NCI-H1048 (cell line): ENCODE data around the gene KSR2.

ENCODE experiments used
- DNase-seq: peaks from one replicate; lab custom pipeline; 2025; lab: John Stamatoyannopoulos, UW

KSR2 gene

GRCh38 chr12:117580718-117581062, 388.1 kb downstream of the KSR2 start:
- DNase-seq, result no peak

GRCh38 chr12:117580015-117580717, 388.6 kb downstream of the KSR2 start:
- DNase-seq, result no peak

GRCh38 chr12:117577122-117577657, 391.6 kb downstream of the KSR2 start:
- no peak for DNase-seq

GRCh38 chr12:117576053-117576452, 392.7 kb downstream of the KSR2 start:
- DNase-seq, result no peak

GRCh38 chr12:117574655-117575054, 394.1 kb downstream of the KSR2 start:
- DNase-seq, result no peak

GRCh38 chr12:117572755-117573154, 396.0 kb downstream of the KSR2 start:
- no peak for DNase-seq

GRCh38 chr12:117571321-117571720, 397.5 kb downstream of the KSR2 start:
- no peak for DNase-seq

GRCh38 chr12:117570608-117571007, 398.2 kb downstream of the KSR2 start:
- no peak for DNase-seq

GRCh38 chr12:117567644-117568216, 401.1 kb downstream of the KSR2 start:
- DNase-seq, result no peak

GRCh38 chr12:117564881-117565280, 403.9 kb downstream of the KSR2 start:
- no peak for DNase-seq

- DNase-seq, result no peak
These were observed 405.1 kb downstream of the KSR2 start for GRCh38 chr12:117563706-117564105.

GRCh38 chr12:117563007-117563406, 405.8 kb downstream of the KSR2 start:
- no peak for DNase-seq

GRCh38 chr12:117561990-117562389, 406.8 kb downstream of the KSR2 start:
- DNase-seq, result no peak

GRCh38 chr12:117559978-117560377, 408.8 kb downstream of the KSR2 start:
- no peak for DNase-seq

- DNase-seq, result no peak
These were observed 412.9 kb downstream of the KSR2 start for GRCh38 chr12:117555889-117556288.

GRCh38 chr12:117552971-117553370, 415.8 kb downstream of the KSR2 start:
- DNase-seq, result no peak

GRCh38 chr12:117551665-117552064, 417.1 kb downstream of the KSR2 start:
- DNase-seq, result no peak

GRCh38 chr12:117547209-117547608, 421.6 kb downstream of the KSR2 start:
- no peak for DNase-seq

- DNase-seq, result no peak
These were observed 423.6 kb downstream of the KSR2 start for GRCh38 chr12:117545216-117545615.

- no peak for DNase-seq
These were observed 428.8 kb downstream of the KSR2 start for GRCh38 chr12:117540011-117540410.

GRCh38 chr12:117538926-117539325, 429.9 kb downstream of the KSR2 start:
- DNase-seq, result no peak

GRCh38 chr12:117538032-117538690, 430.6 kb downstream of the KSR2 start:
- DNase-seq, result no peak

GRCh38 chr12:117533687-117534086, 435.1 kb downstream of the KSR2 start:
- no peak for DNase-seq
